GM18870 (cell line): ENCODE results near the gene CCDC137.
"Not testable (repeated sequence)": the region's sequence is repeated elsewhere in the genome, so short reads cannot be mapped to it uniquely, and the experiment has no call there.

Source experiments
- ATAC-seq: cut with Tn5 transposase; IDR thresholded peaks from one replicate; pipeline ENCODE4 v1.9.1; 2021; ENCODE audit warnings: moderate library complexity; ENCODE audit not compliant: unreplicated experiment

The CCDC137 gene

DNA sequence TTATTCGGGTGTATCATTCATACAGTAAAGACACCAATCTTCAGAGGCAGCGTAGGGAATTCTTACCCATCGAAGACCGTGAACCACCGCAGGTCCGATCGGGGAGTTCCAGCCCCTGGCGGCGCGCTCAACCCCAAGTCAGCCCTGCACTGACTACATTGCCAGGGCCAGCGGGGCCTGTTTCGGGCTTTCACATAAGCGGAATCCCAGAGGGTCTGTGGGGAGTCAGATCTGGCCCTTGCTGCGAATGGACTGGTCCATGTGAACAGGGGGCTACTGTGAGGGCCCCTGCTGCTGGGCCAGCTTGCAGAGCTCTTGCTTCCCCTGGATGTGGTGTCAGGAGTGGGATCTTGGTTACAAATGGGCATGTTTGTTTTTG lies 17.8 kb upstream of the CCDC137 start:
- no peak for ATAC-seq

DNA sequence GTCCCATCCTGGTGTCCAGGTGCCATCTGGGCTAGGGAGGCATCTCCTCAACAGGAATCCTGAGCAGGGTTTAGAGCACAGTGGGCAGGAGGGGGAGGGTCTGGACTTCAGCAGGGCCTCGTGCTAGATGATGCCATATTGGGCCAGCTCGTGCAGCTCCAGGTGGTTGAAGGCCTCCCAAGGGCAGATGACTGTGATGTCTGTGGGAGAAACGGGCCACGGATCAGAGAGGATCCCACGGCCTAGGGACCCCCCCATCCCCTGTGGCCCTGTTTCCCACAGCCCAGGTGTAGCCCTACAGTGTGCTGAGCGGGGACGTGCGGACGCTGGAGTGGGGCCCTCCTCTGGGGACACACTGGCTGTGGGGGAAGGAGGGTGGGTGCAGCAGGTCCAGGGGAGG lies 15.6 kb upstream of the CCDC137 start:
- ATAC-seq: no peak

DNA sequence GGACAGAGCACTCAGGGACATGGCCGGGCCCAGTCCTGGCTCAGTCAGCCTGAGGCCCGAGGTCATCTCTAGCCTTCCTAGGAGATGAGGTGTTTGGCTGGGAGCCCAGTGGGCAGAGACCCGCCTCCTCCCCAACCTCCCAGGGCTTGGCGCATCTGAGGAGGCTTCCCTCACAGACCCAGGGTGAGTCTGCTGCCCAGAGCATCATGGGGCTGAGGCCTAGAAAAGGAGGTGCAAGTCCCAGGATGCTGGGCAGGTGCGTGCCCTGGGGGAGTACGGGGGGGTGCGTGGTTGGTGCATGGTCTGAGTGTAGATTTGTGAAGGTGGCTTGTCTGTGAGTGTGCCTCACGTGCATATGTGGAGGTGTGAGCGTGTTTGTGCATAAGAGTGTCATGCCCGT lies 14.8 kb upstream of the CCDC137 start:
- no peak for ATAC-seq

DNA sequence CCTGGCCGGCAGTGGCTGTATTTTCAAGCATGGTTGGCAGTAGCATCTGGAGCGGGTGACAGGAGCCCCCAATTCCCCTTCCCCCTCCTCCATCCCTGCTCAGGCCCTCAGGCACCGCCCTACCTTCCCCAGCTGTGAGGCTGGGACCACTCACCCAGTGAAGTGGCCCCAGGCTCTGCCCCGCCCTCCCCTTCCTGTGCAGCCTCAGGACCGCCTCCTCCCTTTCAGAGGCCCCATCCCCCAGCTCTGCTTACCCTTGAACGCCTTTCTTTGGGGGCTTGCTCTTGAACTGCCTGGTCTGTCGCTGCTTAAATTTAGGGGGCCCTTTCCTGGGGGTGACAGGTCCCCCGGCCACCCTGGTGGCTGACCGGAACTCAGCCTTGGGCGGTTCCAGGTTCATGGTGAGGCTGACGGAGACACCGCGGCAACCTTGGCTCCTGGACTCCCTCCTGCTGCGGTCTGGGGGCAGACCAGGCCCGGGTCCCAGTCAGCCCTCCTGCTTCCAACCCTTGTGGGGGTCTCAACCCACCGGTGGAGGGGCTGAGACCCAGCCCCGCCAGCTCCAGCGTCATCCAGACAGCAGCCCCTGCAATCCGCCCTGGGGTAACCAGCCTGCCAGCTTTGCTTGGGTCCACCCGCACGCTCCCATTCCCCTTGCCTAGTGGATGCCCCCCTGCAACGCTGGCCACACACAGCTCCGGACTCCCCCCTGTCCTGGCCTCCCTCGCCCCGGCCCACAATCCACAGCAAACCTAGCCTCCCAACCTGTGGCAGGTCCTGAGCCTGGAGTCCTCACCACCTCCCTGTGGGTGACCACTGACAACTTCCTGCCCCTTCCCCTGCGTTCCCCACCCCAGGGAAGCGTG lies 13.4 kb upstream of the CCDC137 start:
- ATAC-seq: no peak

DNA sequence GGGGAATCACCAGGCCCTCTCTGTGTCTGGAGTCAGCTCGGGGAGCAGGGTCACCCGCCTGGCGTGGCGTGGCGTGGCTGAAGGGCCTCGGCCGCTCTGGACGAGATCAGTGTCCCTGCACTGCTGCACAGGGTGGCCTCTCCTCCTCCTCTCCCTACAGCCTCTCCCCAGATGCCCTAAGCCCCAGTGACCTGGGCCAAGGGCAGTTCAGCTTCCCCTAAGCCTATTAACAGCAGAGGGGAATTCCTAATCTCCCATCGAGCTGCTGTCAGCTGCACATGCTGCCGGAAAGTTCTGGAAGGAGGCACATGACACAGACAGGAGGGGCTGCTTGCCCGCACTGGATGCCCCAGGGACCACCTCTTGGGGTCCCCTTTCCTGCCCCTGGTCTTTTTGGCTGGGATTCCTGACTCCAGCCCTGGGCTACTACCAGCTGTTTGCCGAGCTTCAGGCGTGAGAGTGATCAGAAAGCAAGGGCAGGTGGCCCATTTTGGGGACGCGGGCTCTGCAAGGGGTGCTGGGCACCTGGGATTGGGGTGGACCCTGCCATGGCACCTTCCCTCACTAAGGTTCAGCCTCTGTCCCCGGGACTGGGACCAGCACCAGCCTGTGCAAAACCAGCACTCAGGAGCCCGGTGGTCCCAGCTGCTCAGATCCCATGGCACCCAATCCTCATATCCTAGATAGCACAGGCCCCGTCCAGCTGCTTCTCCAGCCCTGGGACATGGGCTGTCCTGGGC lies 11.0 kb upstream of the CCDC137 start:
- no peak for ATAC-seq

DNA sequence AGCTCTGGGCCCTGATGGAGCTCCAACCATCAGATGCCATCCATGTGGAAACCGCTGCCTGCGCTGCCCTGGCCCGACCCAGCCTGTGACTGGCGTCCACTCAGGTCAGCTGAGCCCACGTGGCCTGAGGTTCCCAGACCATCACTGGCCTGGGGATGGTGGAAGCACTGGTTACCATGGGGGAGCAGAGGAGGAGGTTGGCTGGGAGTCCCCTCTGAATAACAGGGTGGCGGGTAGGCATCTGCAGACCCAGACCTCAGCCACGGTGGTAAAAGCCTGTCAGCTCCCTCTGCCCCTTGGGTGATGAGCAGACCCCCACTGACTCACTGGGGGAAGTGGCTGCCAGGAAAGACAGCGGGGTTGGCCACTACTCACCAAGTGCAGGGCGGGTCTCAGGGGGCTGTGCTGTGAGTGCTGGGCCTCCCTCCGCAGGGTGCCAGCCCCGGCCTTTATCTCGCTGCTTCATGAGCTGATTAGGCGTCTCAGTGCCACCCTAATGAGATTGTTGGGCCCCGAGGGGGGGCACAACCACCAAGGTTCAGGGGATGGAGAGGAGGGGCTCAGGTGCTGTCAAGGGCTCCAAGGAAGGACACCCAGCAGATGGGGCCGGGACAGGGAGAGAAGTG lies 10.3 kb upstream of the CCDC137 start, which contains the start of gene PDE6G:
TSS of gene PDE6G (minus strand) at position 425 of the 626 bp plus-strand sequence. CDS start 3,237 bp downstream, outside the sequence.
- no peak for ATAC-seq

DNA sequence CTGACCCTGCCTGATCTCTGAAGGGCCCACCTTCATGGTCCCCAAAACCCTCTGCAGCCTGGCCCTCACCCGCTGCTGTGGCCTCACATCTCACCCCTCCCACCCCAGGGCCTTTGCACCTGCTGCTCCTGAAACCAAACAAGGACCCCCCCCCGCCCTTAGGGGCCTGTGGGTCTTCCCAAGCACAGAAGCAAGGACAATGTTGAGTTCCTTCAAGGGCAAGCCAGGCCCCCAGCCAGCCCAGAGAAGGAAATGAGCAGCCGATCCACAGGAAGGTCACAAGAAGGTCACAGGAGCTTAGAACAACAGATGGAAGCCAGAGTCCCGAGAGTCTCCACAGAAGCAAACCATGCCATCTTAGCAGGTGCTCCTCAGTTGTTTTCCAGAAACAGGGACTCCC lies 9.7 kb upstream of the CCDC137 start:
- ATAC-seq: no peak

DNA sequence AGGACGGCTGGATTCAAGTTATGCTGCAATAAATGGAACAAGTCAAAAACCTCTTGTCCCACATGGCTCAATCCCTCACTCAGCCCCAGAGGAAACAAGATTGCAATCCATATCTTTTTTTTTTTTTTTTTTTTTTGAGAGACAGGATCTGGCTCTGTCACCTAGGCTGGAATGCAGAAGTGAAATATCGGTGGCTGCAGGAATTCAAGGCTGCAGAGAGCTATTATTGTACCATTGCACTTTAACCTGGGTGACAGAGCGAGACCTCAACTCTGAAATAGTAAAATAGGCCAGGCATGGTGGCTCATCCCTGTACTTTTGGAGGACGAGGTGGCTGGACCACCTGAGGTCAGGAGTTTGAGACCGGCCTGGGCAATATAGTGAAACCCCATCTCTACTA lies 7.5 kb upstream of the CCDC137 start:
- ATAC-seq: no peak

DNA sequence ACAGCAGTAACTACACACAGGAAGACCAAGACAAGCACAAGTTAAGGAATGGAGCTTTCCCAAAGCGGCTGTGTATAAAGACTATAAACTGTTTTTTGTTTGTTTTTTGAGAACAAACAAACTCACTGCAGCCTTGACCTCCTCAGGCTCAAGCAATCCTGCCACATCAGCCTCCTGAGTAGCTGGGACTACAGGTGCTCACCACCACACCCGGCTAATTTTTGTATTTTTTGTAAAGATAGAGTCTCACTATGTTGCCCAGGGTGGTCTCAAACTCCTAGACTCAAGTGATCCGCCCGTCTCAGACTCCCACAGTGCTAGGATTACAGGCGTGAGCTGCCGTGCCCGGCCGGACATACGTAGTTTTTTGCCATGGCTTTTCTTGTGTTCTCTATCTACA lies 6.1 kb upstream of the CCDC137 start:
- no peak for ATAC-seq

DNA sequence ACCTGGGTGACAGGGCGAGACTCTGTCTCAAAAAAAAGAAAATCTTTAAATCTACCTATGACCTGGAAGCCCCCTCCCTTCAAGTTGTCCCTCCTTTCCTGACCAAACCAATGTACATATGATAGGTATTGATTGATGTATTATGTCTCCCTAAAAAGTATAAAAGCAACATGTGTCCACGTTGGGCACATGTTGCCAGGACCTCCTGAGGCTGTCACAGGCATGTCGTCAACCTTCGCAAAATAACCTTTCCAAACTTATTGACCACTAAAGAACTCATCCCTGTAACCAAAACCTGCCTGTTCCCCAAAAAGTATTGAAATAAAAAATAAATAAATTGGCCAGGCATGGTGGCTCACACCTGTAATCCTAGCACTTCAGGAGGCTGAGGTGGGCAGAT lies 4.5 kb upstream of the CCDC137 start:
- no peak for ATAC-seq

DNA sequence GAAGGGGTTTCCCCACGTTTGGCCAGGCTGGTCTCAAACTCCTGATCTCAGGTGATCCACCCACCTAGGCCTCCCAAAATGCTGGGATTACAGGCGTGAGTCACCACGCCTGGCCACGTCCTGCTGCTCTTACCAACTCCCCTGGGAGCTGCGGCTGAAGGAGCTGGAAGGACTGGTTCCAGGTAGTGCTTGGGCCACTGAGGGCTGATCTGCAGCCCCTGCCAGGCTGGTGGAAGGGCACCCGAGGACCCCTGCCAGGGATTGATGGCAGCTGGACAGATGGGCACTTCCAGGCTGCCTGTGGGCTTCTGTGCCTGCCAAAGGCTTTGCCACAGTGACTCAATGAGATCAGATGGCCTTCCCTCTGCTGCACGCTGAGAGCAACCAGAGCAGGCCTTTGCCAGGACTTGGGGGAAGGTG lies 2.5 kb upstream of the CCDC137 start:
- no peak for ATAC-seq

DNA sequence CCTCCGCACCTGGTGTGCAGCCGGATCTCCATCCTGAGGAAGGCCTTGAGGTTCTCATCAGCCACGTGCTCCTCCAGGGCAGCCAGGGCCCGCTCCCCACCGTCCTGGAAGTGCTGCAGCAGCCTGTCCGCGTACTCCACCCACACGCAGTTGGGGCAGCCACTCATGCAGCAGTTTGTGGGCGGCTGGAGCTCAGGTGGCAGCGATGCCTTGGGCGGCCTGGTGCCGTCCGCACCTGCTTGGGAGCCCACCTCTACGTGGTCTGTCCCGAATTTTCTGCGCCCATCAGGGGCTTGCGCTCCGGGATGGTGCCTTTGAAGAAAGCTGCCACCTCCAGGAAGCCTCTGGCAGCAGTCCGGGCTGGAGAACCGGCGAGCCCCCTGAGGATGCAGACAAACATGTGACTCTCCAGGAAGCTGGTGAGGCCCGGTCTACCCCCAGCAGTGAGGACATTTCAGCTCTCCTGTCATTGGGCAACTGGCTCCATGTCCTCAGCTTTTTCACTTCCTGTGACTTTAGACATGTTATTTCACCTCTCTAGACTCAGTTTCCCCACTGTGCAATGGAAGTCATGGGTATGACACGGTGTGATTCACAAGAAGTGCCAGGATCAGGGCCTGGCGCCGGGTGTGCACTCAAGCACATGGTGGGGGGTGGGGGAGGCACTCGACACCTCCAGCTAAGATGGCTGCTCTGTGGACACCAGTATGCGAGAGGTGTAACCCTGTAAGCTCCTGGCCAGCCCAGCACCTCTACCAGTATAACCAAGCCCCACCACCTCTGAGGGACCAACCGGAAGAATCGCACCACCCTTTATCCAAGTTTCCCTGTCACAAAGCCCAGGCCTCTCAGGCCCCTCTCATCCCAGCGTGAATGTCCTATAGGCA lies 1.1 kb upstream of the CCDC137 start:
- no peak for ATAC-seq

DNA sequence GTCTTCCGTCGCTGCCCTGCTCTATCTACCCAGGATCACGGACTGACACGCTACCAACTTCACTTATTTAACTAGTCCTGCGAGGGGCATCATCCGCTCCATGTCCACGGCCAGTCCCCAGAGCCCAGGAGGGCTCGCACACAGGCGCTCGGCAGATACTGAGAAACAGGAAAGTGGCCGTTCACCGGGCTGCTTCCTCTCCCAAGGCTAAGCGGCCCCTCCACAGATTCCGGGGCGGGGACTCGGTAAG lies 520 bp upstream of the CCDC137 start:
- no peak for ATAC-seq

DNA sequence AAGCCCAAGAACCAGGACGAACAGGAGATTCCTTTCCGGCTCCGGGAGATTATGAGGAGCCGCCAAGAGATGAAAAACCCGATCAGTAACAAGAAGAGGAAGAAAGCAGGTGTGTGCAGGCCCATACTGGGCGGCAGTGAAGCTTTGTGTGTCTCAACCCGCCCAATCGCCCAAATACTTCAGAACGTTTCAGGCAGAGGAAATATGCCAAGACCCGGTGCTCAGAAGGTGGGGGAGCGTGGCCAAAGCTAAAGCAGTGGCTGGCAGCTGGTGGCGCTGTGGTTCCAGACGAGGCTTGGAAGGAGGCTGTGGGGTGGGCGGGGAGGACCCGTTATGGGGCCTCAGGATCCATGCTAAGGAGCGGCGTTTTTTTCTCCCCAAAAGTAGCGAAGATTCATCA lies 1.2 kb downstream of the CCDC137 start:
- no peak for ATAC-seq

DNA sequence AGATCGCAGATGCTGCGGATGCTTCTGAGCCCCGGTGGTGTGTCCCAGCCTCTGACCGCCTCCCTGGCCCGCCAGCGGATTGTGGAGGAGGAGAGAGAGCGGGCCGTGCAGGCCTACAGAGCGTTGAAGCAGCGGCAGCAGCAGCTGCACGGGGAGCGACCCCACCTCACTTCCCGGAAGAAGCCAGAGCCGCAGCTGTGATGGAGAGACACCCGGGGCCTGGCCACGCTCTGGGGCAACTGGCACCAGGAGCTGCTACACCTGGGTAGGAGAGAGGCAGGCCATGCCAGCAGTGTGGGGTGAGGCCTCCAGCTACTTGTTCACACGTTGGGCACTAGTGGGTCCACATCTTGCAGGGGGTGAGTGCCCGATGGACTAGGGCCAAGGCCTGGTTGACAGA lies 6.0 kb downstream of the CCDC137 start:
- ATAC-seq: no peak

DNA sequence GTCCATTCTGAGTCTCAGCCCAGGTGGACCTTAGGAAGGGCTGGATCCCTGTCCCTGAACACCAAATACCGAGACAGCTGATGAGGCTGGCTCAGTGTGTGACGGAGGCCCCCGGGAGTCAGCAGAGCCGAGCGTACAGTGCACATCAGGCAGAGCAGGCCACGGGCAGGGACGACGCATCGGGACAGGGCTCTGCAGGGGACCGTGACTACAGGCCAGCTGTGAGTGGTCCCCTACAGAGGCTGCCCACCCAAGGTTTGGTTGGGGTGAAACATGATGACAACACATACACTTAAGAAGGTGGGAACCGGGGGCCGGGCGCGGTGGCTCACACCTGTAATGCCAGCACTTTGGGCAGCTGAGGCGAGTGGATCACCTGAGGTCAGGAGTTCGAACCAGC lies 6.4 kb downstream of the CCDC137 start:
- no peak for ATAC-seq

DNA sequence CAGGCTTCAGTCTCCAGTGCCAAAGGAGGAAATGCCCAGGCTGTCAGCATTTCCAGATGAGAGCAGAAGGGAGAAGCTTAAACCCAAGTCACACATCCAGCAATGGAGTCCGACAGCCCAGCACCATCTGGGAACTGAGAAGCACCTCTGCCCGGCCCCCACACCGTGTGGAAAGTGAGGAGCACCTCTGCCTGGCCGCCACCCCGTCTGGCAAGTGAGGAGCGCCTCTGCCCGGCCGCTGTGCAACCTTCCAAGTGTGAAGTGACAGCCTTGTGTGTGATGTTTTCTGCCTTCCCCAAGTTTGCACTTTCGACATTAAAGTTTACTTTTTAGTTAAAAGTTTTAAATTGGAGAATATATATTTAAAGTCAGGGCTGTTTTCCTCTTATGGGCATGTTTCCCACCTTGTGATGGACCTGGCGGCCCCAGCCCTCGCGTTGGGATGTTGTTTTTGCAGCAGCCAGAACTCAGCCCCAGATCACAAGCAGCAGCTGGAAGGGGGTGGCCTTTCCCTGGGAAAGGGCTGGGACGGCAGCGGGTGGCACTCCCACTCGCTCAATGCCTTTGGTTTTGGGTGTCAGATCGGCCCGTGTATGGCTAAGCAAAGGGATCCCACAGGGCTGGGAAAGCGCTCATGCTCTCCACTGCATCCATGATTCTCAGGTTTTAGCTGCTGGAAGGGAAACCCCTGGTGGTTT lies 7.2 kb downstream of the CCDC137 start:
- ATAC-seq: no peak

DNA sequence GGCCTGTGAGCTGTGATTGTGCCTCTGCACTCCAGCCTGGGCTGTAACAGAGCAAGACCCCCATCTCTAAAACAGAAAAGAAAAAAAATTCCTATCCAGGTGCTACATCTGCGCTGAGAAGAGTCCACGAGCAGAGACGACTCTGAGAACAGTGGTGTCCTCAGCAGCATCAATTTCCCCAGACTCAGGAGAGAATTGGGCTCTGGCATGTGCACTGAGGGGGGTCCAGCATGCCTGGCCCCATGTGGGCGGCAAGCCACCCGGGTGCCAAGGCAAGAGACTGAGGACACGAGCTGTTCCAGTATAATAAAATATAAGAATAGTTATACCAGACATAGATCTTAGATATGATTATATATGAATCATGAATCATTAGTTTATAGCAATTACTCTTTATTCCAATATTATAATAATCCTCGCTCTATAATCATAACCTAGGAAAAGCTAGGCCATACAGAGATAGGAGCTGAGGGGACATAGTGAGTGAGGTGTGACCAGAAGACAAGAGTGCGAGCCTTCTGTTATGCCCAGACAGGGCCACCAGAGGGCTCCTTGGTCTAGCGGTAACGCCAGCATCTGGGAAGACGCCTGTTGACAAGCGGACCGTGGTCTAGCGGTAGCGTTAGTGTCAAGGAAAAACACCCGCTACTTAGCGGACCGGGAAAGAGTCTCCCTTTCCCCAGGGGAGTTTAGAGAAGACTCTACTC lies 9.1 kb downstream of the CCDC137 start:
- not testable (repeated sequence) for ATAC-seq

DNA sequence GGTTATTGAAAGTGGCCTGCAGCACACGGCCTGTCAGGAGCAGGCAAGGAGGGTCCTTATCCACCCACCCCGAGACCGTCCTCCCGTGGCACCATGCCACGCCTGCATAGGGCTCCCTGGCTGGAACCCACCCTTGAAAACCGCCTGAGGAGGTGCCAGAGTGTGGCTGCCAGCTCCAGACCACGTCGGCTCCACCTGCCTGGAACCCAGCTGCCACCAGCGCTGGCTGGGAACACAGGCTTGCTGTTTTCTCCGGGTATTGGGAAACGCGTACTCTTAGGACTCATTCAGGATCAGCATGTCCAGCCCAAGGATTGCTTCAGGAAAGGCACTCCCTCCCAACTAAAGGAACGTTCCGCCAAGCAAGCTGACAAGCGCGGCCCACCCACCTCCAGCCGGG lies 10.4 kb downstream of the CCDC137 start:
- no peak for ATAC-seq

DNA sequence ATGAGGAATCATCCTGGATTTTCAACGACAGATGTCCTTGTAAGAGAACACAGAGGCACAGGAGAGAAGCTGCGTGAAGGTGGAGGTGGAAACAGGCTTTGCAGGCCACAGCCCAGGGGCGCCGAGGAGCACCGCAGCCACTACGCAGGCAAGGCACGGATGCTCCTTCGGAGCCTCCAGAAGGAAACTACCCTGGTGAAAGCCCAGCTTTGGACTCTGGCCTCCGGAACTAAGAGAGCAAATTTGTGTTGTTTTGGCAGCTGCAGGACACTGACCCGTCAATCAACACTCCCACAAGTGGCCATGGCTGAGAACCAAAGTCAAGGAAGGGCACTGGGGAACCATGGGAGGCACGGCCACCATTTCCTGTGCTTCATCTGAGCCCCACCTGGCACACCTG lies 13.6 kb downstream of the CCDC137 start:
- ATAC-seq: no peak
